Epithelial cell of esophagus (primary cell): ENCODE measurements around the gene MYL5.
A peak's percentile ranks its signal among the peaks of the same experiment; 100 is the strongest.

ENCODE experiments used
- DNase-seq: peaks from one replicate; pipeline ENCODE4 v3.0.0; 2010; ENCODE audit warnings: low read depth
- H3K4me3 ChIP-seq: 2 replicates; pipeline ENCODE4 v1.5.1; 2011; ENCODE audit warnings: mild to moderate bottlenecking, low read length, control low read depth
- CTCF ChIP-seq: IDR thresholded peaks from 2 replicates; pipeline ENCODE4 v1.5.1; 2011; ENCODE audit warnings: low read depth, mild to moderate bottlenecking, low read length, control low read depth, inconsistent platforms; ENCODE audit not compliant: insufficient read depth; ENCODE audit errors: missing control alignments

MYL5 gene

GRCh38 chr4:676871-677235 lies 2.5 kb downstream of the MYL5 start:
- no peak overlapping the region for H3K4me3 ChIP-seq
- DNase-seq, result no peak
- no peak for TF ChIP-seq CTCF

- DNase-seq, result peak; percentile 94
- H3K4me3 ChIP-seq, result no peak overlapping the region
- no peak for TF ChIP-seq CTCF
Observed at GRCh38 chr4:677431-678293, 3.3 kb downstream of the MYL5 start.

DNA sequence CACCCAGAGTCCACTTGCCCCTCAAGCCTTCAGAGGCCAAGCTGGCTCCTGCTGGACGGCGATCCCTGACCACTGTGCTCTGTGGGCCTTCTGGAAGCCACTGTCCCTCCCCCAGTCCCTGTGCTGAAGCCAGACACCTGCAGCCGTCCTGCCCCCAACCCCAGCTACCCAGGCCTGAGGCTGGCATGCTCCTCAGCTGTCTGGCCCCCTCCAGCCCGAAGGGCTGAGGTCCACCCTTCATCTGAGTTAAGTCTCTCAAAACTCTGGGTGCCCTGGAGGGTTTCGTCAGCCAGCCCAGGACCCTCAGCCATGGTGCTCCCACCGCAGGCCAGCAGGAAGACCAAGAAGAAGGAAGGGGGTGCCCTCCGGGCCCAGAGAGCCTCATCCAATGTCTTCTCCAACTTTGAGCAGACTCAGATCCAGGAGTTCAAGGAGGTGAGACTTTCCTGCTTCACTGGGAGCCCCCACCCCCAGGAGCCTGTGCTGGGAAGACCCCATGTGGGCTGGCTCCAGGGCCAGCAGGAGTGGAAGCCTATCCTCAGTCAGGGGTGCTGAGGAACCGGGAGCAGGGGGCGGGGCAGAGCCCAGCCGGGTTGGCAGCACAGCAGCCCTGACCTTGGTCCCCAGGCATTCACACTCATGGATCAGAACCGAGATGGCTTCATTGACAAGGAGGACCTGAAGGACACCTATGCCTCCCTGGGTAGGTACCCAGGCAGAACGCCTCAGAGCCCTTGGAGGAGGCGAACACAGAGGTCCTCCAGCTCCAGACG lies 4.2 kb downstream of the MYL5 start:
- H3K4me3 ChIP-seq, result no peak overlapping the region
- TF ChIP-seq CTCF, result no peak
- DNase-seq, result no peak

DNA sequence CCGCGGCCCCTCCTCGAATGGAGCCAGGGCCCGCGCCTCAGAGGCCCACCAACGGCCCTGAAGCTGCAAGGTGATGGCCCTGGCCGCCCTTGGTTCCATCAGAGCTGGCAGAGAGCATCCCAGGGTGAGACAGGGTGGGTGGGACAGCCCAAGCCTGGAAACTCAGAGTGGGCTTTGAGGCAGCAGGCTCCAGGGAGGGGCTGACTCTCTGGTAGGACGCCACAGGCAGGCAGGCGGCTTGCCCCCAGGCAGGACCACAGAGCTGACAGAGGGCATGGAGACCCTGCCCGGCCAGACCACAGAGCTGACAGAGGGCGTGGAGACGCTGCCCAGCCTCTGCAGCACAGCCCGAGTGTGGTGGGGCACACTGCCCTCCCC lies 4.8 kb downstream of the MYL5 start:
- TF ChIP-seq CTCF, result no peak
- DNase-seq, result no peak
- no peak overlapping the region for H3K4me3 ChIP-seq

GRCh38 chr4:679629-680028 lies 5.3 kb downstream of the MYL5 start:
- DNase-seq, result no peak
- H3K4me3 ChIP-seq, result no peak overlapping the region
- TF ChIP-seq CTCF, result no peak

- H3K4me3 ChIP-seq, result no peak overlapping the region
- TF ChIP-seq CTCF, result no peak
Observed at GRCh38 chr4:680091-680490, 5.7 kb downstream of the MYL5 start.

More at GRCh38 chr4:680091-680490, 5.7 kb downstream of the MYL5 start:
- DNase-seq, result no peak
